GM08714 (cell line): ENCODE data around the gene KIAA1671.

ENCODE experiments used
- H3K4me3 ChIP-seq: fragments of 200-500 bp; sonication (Bioruptor generic); 2 replicates; pipeline ENCODE4 v1.5.1; 2014; ENCODE audit warnings: mild to moderate bottlenecking, low read length, inconsistent platforms
- ZNF274 ChIP-seq: IDR thresholded peaks from 2 replicates; pipeline ENCODE4 v1.6.1; 2012; ENCODE audit warnings: mild to moderate bottlenecking, low read depth, low read length

Gene KIAA1671

DNA sequence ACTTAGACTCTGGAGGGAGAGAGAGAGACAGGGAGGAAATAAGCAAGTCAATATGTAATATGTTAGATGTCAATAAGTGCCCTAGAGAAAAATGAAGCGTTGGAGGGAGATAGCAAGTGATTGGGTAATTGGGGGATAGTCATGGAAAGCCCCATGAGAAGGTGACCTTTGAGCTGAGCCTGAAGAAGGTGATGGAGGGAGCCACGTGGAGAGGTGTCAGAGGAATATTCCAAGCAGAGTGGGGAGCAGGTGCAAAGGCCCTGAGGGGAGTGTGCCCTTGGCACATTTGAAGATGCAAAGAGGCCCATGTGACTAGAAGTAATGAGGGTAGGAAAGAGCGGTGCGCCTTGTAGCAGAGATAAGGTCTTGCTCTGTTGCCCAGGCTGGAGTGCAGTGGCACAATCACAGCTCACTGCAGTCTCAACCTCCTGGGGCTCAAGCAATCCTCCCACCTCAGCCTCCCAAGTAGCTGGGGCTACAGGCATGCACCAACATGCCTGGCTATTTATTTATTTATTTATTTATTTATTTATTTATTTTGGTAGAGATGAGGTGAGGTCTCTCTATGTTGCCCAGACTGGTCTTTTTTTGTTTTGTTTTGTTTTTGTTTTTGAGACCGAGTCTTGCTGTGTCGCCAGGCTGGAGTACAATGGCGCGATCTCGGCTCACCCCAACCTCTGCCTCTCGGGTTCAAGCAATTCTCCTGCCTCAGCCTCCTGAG, 8.1 kb upstream of the KIAA1671 start:
- no peak for TF ChIP-seq ZNF274

GRCh38 chr22:24945430-24945829, 7.1 kb upstream of the KIAA1671 start:
- no peak for TF ChIP-seq ZNF274
- H3K4me3 ChIP-seq, result no peak overlapping the region

More for the DNA sequence above, 8.1 kb upstream of the KIAA1671 start:
- H3K4me3 ChIP-seq, result no peak overlapping the region

DNA sequence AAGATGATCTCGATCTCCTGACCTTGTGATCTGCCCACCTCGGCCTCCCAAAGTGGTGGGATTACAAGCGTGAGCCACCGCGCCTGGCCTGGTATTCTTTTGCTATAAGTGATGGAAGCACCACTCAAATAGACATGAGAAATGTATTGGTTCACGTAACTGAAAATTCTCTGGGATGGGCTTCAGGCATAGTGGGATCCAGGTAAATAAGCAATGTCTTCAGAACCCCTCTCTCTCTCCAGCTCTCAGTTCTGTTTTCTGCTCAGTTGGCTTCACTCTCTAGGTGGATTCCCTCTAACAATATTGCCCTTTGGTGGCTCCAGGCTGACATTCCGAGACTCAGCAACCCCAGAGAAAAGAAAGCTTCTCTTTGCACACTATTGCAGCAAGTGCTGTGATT, 5.1 kb upstream of the KIAA1671 start:
- TF ChIP-seq ZNF274, result no peak
- no peak overlapping the region for H3K4me3 ChIP-seq

DNA sequence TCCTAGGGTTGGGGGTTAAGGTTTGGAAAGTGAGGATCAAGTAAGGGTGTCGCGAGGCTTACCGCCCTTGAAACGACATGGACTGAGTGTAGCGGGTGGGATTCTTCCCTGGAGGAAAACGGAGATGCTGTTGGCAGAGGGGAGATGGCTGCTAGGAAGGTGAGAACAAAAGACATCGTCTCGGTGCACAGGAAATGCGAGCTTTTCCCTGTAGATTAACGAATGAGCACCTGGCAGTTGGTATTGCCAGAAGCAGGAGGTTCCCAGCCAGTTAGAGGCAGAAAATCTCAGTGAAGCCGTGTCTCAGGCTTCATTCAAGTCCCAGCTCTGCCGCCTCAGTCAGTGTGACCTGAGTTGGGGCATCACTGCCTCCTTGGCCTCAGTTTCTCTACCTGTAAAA, 4.6 kb upstream of the KIAA1671 start:
- H3K4me3 ChIP-seq, result no peak overlapping the region
- no peak for TF ChIP-seq ZNF274

DNA sequence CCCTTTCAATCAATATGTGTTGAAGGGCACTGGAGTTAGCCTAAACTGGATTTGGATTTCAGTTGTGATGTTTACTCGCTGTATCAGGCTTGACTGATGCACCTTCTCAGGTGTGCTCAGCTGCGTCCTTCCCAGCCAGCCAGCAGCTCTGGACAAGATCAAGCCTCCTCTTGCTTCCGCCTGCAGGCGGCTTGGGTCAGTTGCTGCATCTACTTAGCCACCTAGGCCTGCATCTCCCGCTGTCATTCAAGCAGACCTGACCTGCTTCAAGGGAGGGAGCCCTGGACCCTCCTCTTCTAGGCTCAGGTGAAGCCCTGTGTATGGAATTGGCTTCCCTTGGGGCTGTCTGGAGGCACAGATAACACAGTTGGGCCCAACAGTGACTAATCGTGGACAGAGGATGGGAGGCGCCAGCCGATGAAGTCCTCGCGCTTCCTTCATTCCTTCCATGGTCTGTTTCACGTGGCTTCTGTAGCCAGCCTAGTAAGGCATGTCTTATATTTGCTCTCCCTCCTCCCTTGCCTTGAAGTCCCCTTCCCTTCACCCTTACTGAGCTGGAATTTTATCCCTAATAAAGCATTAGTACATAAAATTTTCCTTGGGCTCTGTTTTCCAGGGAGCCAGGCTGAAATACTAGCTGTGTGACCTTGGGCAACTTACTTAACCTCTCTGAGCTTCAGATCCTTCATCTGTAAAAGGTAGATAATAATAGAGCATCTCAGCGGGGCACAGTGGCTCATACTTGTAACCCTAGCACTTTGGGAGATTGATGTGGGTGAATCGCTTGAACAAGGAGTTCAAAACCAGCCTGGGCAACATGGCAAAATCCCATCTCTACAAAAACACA, 3.9 kb upstream of the KIAA1671 start:
- no peak overlapping the region for H3K4me3 ChIP-seq
- TF ChIP-seq ZNF274, result no peak

DNA sequence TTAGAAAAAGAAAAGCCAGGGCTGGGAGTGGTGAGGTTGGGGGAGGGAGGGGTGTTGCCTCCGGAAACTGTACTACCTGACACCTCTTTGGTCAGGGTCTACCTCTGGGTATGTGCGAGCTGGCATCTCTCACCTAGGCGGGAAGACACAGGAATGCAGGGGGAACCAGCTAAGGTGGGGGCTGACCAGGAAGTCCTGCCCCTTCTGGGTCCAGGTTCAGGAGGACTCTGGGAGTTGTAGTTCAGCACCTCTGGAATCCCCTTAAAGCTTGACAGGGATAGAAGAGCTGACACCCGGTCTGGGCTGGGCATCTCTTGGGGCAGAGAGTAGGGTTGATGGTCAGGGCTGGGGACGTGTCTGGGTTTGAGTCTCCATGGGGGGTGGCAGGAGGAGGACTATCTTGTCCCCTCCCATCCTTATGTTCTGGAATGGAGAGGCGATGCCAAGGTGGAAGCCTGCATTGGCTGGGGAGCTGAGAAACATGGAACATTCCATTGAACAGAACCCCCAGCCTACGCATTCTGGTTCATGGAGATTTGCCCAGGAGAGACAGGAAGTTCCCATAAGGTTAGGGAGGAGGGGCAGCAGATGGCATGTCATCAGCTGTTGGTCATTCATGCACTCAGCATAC, 2.1 kb upstream of the KIAA1671 start:
- TF ChIP-seq ZNF274, result no peak
- H3K4me3 ChIP-seq, result no peak overlapping the region

GRCh38 chr22:24952837-24953383, 394 bp downstream of the KIAA1671 start:
- H3K4me3 ChIP-seq, result peak overlapping the region; percentile 62
- TF ChIP-seq ZNF274, result no peak

DNA sequence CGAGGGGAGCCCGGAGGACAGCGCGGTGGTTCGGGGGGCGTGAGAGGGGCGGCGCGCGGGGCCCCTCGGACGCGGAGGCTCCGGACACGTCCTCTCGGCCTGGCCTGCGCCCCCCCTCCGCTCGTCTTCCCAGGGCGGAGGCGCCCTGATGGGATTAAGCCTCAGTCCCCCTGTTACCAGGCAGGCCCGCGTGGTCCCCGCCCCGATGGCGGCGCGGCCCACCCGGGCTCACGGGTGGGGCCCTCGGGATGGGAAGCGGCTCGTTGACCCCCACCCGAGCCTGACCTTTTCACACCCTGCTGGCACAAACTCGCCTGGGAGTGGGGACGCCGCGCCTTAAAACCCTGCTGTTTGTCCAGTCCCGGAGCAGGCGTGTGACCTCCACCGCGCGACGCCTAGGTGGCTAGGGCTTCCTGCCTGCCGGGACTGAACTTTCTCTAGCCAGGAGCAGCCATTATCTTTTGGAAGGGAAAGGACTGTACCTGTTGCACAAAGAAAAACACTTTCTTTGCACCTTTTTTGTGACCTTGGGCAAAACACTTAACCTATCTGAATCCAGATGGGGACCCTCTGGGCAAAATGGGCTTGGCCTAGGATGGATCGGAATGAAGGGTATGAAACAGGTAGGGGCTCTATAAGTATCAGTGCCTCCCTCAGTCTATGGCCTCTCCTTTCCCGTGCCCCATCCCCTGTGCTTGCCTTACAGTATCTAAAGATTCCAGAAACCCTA, 1.0 kb downstream of the KIAA1671 start:
- no peak overlapping the region; the same call in 1 of the 2 replicates for H3K4me3 ChIP-seq
- no peak for TF ChIP-seq ZNF274

GRCh38 chr22:24954114-24954463, 1.6 kb downstream of the KIAA1671 start:
- no peak overlapping the region for H3K4me3 ChIP-seq

DNA sequence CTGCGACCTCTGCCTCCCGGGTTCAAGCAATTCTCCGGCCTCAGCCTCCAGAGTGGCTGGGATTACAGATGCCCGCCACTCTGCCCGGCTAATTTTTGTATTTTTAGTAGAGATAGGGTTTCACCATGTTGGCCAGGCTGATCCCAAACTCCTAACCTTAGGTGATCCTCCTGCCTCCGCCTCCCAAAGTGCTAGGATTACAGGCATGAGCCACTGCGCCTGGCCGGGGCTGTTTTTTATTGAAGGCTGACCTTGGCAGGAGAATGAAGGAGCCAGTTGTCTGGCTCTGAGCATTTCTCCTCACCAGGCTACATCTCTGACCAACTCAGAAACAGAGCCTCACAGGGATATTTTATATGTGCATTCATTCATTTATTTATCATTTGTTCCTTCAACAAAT, 2.3 kb downstream of the KIAA1671 start:
- TF ChIP-seq ZNF274, result no peak
- no peak overlapping the region for H3K4me3 ChIP-seq

More at GRCh38 chr22:24954114-24954463, 1.6 kb downstream of the KIAA1671 start:
- no peak for TF ChIP-seq ZNF274

- TF ChIP-seq ZNF274, result no peak
- no peak overlapping the region for H3K4me3 ChIP-seq
Measured at GRCh38 chr22:24957043-24957442, 4.5 kb downstream of the KIAA1671 start.

GRCh38 chr22:24961217-24961844, 8.8 kb downstream of the KIAA1671 start:
- H3K4me3 ChIP-seq, result no peak overlapping the region
- no peak for TF ChIP-seq ZNF274

GRCh38 chr22:24962094-24962493, 9.6 kb downstream of the KIAA1671 start:
- H3K4me3 ChIP-seq, result no peak overlapping the region
- no peak for TF ChIP-seq ZNF274

GRCh38 chr22:24962835-24963234, 10.3 kb downstream of the KIAA1671 start:
- no peak overlapping the region for H3K4me3 ChIP-seq
- no peak for TF ChIP-seq ZNF274
